ENCODE data around the gene AKT3.

The AKT3 gene

DNA sequence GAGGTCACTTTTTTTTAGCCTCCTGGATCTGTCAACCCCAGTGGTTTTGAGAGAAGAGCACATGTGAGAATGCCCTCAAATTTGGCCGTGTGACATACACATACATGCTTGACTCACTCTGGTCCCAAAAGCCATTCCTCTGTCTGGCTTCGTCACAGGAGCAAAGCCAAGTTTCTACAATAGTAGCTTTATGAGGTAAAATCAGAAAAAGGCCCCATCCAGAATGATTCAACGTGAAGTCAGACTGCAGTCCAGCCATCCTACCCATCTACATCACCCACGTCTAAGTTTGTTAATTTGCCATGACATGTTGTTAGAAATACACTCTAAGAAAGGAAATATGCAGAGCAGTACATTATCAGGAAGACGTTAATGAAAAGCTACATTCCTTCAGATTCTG, 349.0 kb downstream of the AKT3 start:
- peak; percentile 68 for DNase-seq

DNA sequence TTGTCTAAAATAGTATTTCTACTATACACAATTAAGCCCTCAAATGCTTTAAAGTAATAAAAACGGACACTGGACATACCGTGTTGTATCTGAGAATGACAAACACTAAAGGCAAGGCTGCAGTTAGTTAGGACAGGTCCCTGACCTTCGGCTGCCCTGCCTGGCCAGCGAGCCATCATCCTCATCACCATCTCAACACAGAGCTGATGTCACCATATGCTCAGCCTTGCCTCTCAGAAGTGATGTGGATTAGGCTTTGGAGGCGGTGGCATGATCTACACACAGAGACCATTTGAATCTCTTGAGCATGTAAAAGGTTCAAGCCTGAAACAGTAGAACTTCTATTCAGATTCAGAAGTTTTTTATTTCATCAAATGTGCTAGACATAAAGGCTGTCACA, 349.5 kb downstream of the AKT3 start:
- no peak for DNase-seq

DNA sequence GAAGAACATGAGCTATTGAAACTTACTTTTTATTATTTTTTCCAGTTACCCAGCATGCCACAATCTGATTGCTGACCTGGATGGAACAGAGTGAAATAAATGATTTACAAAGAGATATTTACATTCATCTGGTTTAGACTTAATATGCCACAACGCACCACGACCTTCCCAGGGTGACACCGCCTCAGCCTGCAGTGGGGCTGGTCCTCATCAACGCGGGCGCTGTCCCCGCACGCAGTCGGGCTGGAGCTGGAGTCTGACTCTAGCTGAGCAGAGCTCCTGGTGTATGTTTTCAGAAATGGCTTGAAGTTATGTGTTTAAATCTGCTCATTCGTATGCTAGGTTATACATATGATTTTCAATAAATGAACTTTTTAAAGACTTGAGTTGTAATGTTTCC, 350.3 kb downstream of the AKT3 start:
- DNase-seq, result no peak

DNA sequence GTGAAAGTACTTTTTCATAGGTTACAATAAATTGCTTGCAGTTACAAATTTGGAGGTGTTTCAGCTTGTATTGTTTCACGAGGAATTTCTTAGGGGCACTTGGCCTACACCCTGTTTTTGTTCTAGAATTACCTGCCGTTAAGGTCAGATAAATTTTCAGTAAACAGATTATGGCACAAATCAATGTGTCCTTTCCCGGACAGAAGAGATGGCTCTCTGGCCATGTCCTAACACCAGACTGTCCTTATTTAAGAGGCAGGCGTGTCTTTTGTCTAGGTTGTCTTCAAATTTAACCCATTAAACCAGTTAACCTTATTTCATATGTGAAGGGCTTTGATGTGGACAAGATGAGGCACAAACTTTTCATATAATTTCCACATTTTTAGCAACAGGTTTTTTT, 350.8 kb downstream of the AKT3 start:
- DNase-seq, result no peak

DNA sequence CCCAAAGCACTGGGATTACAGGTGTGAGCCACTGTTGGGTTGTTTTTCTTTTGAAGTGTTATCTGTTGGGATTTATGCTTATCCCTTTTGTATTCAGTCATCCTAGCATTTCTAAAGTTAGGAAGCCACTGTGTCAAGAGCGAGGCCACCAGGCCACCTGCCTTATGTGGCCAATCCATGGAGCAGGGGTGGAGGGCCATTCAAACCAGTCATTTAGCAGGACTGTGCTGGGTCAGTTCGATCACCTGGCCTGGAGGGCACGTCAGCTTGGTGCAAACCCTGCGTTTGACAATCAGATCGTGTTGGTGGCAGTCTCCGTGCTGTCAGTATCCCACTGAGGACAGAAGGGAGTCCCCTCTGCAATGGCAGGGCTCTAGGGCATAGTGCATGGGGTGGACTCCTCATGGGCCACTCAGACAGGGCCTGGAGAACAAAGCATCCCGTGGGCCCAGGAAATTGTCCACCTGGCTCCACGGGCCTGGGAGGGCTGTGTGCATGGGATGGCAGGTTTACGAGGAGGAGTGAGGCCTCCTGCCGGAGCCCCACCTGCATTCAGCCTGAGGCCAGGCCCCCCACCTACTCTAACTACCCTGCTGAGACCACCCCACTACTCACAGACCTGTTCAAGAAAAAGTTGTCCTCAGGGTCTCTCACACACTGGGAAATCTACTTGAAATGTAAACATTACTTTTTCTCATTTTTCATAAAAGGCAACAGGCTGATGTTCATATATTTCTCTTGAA, 351.9 kb downstream of the AKT3 start:
- DNase-seq, result no peak

DNA sequence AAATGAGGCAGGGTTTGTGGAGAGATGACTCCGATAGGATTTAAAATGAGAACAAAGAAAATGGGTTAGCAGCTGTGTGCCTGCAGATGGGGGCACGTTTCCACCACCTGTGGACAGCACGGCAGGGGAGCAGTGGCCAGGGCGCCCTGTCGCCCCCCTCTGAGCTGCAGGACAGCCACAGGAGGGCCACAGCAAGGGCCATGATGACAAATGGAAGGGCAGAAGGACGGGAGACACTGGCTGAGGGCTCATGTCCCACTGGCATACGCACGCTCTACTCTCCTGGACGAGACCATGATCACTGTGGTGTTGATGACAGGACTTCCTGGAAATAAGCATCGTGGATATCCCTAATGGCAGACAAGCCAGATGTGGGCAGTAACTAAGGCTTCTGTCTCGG, 353.2 kb downstream of the AKT3 start:
- no peak for DNase-seq

DNA sequence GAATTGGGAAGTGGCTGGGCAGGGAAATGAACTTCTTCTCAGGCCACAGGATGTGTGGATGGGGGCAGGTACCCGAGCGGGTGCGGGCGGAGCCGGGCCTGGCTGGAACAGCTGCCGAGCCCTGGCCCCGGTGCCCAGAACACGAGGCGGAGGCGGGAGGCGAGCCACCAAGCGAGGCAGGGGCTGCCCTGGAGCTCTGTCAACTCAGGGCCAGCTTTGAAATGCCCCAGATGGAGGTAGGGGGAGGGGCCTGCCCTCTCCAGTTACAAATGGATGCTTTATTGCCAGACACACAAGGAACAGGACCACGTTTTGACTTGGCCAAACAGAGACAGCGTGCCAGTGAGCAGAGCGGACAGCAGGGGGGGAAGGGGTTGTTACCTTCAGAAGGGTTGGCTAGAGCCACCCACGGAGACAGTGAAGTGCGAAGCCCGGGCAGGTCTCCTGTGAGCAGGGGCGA, 353.8 kb downstream of the AKT3 start:
- DNase-seq, result no peak

DNA sequence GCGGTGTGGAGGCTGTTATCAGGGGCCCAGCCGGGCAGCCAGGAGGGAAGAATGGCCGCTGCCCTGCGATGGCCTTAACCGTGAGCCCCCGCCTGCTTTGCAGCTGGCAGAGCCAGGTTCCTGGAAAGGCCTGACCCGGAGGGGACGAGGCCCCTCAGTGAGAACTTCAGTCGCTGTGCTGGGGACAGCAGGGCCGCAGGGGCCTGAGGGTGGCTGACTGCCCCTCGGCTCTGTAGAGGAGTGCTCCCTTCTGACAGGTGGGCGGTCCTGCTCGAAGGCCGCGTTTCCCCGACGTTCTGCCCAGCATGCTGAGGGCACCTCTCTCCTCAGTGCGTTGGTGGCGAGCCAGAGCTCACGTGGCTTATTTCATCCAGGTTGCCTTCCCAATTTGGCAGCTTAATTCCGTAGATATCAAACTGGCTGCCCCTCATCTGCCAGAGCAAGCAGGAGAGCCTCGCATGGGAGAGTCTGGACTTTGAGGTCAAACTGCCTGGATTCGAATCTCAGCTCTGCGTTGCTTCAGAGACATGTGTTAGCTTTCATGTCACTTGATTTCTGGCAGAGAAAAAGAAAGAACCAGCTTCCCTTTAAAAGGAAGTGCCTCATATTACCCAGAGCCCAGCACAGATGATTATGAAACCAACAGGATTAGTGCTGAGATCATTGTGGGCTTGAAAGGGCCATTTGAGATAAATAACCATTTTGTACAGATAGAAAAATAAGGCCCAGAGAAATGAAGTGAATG, 354.4 kb downstream of the AKT3 start:
- DNase-seq, result peak; percentile 53

DNA sequence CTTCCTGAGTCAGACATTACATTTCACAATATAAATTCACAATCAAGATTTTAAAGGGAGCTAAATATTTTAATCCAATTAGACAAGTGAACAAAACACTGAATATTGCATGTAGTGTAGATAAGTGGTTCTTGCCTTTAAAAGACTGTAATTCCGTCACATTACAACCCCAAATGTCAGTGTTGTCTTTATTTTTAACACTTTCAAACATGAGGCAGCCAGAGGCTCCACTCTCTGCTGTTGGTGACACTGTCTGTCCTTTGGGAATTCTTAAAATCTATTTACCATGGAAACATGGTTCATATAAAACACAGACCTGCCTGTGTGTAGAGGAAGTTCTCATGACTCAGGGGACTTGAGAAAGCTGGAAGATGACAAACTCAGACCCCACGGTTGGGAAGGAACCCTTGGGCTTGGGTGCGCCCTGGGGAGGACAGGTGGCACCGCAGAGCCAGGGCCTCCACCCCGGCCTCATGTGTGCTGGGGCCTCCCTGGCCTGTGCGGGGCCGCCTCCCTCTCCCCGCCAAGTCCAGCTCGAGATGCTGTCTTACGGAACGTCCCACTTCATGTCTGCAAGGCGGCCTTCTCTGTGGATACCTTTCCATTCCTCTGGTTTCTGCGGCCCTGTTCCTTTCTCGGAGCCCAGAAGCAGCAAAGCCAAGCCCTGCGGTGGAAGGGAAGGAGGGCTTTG, 355.2 kb downstream of the AKT3 start:
- DNase-seq, result no peak

DNA sequence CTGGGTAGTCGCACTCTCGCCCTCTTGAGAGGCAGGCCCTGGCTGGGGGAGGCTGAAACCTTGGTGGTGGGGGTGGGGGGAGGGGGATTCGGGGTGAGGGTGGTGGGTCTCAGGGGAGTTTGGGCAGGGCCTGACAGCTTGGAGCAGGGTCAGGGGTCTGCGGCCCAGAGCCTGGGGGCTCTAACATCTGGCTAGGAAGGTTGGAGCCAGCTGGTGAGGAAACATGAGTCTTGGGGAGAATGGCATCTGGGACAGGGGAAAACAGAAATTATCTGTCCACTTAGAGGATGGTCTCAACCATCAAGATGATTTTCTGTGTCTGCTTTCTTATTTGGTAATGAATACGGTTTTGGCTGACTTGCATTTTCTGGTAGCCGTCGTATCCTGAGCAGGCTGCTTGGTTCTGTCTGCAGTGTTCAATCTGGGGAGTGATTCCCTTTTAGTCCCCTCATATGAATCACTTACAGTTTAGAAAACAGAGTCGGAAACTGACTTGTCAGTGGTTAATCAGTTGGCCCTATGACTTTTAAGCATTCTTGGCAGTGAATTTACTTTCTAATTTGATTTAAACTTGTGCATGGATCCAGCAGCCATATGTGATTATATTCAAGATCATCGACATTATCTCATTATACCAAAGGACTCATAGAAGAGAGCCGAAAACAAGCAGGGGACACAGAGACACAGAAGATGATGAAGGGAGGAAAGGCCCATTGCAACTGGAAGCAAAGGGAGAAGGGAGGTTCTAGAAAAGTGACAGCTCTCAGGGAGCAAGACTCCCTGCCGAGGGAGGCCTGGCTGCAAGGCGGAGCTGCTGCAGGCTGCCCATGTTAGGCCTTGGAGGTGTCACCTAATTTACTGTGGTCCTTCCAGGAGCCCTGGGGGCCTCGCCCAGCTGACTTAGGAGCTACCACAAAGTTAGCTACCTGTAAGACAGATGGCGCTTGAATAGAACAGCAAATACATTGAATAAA, 356.6 kb downstream of the AKT3 start:
- peak; percentile 37 for DNase-seq

DNA sequence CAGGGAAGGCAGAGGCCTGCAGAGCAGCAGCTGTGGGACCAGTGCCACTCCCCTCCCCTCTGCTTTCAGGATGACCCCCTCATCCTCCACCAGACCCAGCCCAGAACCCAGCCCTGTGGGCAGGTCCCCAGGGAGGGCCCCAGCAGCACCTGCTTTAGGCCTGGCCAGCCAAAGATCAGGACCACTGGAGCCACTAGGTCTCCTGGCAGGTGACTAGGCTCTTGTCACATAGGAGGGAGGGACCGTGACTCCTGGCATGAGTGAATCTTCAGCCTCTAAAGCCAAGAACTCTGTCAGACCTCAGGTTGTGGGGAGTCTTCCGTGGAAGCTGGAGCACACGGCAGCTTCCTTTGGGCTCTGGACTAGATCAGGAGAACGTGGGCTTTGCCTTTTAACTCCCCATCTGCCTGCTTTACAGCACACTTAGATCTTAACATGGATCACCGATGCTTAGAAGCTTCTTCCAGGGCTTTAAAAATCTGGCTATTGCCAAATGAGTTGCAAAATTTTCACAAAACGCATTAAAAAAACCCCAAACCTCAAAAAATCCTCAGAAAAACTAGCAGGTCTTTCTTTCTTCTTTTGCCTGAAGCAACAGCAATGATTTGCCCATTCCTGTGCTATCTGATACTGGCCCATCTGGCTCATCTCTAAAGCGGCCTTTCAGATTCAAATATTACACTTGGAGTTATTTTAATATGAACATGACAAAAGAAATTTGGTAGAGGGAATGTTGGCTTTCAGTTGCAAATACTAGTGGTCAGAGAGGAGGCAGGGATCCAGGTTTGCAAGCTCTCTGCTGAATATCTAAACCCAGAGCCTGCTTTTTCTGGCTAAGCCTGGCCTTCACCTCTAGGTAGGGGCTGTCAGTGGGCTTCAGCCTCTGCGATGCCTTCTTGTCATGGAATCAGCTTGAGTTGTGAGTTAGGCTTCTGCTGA, 359.0 kb downstream of the AKT3 start:
- peak; percentile 35 for DNase-seq

DNA sequence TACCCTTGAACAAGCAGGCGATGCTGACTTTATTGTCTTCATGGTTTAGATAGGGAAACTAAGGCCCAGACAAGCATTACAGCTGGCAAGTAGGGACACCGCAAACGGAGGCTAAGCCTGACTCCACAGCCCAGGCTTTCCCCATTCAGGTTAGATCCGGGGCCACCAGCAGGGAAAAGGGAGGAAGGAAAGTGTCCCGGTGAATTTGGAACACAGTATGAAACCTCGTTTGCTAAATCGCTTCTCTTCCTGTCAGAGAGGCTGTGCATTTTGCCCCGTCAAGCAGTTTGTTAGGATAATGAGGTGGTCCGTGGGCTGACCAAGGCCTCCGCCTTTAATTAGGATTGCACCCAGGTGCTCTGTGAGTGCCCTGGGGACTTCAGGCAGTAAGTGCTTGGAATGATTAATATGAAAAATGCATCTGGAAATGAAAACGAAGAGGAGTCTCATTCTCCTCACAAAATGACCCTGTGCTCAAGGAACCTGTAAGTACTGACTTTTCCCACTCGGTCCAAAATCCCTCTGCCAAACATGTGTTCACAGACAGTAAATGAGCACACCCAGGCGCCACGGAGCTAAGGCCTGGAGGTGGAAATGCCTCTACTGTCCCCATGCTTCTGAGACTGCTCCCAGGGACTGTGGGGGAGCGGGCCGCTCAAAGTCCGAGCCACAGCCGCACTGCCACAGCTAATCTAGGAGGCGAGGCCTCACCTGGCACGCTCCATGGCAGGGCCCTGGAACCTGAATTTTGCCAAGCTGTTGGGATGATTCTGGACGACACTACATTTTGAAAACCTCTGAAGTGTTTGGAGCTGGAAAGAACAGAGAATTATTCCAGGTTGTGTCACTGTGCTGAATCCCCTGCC, 360.1 kb downstream of the AKT3 start:
- no peak for DNase-seq

DNA sequence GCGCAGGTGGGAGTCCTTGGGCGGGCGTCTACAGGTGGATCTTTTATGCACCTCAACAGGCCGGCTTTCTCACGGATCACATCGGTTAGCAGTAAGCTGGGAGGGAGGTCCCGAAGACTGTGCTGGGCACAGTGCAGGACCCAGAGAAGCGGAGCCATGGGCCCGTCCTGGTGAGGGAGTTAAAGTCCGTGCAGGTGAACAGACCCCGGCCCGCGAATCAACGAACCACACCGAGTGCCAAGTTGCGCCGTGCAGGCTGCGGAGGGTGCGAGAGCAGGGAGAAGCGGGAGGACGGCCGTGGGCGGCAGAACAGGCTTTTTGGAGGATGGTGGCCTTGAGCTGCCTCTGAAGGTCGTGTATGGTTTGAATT, 360.9 kb downstream of the AKT3 start:
- no peak for DNase-seq

DNA sequence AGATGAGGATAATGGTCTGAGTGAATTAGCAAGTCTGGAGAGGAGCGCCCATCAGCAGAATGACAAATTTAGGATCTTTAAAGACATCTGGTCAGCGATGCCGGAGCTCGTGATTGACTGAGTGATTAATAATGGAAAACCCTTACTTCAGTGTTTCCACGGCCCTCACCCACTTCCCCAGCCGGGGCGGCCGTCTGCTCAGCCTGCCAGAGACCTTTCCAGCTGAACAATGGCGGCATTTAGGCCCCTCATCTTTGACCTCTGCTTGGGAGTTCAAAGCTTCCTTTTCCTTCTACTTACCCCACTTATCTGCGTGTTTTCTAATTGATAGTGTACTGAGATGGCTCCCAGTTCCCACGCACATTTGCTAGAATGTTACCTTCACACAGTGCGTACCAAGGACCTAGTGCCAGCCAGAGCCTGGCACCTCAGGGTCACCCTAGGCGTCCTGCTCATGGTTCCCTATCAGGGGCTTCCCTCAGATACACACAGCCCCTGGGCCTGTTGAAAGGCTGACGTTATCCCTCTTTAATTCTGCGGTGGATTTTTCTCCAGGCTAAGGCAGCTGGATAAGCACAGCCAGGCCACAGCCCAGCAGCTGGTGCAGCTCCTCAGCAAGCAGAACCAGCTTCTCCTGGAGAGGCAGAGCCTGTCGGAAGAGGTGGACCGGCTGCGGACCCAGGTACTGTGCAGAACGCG, 361.4 kb downstream of the AKT3 start:
- DNase-seq, result no peak

DNA sequence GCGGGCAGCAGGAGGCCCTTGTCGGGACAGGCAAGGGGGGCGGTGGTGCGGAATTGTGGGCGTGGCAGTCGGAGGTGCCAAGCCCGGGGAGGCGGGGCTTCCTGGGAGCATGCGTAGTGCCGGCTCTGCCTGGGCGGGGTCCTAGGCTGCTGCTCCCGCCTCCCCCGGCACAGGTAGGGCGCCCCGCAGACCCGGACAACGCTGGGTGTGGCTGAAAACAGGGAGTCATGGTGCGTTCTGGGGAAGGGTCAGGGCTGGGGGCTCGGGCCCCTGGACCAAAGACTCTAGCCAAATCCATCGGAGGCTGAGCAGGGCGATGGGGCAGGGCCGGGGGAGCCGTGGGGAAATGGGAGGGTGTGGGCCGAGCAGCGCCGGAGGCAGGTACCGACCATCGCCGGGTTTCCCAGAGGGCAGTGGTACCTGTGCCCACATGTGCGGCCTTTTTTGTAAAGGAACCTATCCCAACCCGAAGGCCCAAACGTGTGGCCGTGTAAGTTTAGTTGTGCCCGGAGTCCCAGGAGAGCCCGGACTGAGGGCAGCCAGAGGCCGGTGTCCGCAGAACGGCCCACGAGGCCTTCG, 362.3 kb downstream of the AKT3 start:
- DNase-seq, result no peak

DNA sequence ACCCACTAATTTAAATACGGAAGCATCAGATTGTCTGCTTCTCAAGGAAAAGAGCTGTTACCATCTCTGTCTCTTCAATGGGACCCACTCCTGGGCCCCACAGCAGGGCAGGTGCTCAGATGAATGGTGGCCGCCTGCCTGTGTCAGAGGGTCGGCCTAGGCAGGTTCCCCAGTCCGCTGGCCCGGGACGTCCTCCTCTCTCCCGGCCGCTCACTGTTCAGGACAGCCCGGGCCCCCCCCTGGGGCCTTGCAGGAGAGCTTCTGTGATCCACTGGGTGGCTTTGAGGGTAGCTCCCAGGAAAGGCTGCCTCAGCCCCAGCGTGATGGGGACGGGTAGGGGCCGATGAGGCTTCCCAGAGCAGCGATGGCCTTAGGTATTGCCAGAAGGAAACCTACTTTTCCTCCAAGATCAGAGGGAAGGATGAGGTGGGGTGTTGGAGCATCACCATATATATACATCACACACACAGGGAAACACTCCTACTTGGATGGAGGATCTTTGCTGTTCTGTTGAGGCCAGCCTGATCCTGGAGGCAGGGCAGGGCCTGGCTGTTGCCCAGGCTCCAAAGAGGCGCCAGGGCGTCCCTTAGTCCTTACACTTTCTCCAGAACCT, 362.9 kb downstream of the AKT3 start:
- no peak for DNase-seq

DNA sequence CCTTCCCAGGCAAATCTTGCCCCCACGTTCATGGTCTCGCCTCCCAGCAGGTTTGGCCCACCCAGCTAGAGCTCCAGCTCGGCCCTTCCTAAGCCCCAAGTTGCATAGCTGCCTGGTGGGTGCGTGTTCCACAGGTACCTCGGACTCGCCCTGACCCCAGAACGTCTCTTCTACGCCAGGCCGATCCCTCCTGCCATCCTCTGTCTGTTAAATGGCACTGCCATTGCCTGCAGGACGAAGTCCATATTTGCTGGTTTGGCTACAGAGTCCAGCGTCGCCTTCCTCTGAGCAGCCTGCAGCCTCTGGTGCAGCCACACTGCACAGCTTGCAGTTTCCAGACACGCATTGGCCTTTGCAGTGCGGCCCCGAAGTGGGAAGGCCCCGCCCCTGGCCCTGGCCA, 366.1 kb downstream of the AKT3 start:
- no peak for DNase-seq

DNA sequence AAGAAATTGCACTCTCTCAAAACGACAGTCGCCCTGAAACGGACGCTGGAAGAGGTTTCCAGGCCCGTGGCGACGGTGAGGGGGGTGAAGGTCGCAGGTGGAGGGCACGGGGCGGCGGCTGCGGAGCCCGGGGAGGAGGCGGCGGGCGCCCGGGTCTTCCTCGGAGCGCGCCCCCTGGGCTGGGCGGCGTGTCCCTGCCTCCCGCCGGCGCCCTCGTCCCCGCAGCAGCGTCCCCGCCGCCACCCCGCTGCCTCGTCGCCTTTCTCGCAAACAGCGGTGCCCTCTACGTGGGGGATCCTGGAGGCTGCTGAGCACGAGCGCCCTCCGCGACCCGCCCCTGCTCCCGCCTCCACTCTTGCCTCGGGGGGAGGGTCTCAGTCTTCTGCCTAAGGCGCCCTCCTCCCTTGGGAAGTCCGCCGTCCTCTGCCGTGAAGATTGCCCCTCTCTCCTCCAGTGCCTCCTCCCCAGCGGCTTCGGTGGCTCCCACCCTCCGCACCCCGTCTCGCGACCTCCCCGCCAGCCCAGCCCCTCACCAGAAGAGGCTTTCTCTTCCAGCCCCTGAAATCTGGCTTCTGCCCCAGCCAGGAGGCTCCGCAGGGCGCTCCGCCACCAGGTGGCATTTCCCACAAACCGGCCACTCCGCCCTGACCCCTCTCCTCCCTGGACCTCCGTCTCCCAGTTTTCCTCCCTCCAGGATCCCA, 366.8 kb downstream of the AKT3 start:
- no peak for DNase-seq

Measured in fibroblast of skin of right quadriceps (primary cell).